WTC11 (cell line): ENCODE measurements around the gene PDE6B.

Experiments used
- ESRRA ChIP-seq: sonication (generic); formaldehyde crosslinking; IDR thresholded peaks from 2 replicates; pipeline ENCODE4 v1.8.1; 2022; ENCODE audit warnings: mild to moderate bottlenecking, missing genetic modification reagents, borderline replicate concordance
- FOXJ3 ChIP-seq: sonication (generic); formaldehyde crosslinking; IDR thresholded peaks from 2 replicates; pipeline ENCODE4 v1.9.0; 2021; ENCODE audit warnings: missing genetic modification reagents, mild to moderate bottlenecking, borderline replicate concordance
- RORB ChIP-seq: fragments of 250-450 bp; sonication (Bioruptor Pico); IDR thresholded peaks from 2 replicates; pipeline ENCODE4 v1.9.0; 2021; ENCODE audit warnings: mild to moderate bottlenecking
- TEAD4 ChIP-seq: sonication (generic); formaldehyde crosslinking; IDR thresholded peaks from 2 replicates; pipeline ENCODE4 v1.8.0; 2022; ENCODE audit warnings: mild to moderate bottlenecking, missing genetic modification reagents
- ZNF263 ChIP-seq: sonication (generic); formaldehyde crosslinking; IDR thresholded peaks from 2 replicates; pipeline ENCODE4 v1.8.1; 2022; ENCODE audit warnings: low read depth, mild to moderate bottlenecking, moderate library complexity, missing genetic modification reagents
- TF ChIP-seq, protein P1 (sequence below): fragments of 200-600 bp; IDR thresholded peaks from 2 replicates; pipeline ENCODE4 v1.8.0; 2022; ENCODE audit warnings: antibody characterized with exemption

DNA sequence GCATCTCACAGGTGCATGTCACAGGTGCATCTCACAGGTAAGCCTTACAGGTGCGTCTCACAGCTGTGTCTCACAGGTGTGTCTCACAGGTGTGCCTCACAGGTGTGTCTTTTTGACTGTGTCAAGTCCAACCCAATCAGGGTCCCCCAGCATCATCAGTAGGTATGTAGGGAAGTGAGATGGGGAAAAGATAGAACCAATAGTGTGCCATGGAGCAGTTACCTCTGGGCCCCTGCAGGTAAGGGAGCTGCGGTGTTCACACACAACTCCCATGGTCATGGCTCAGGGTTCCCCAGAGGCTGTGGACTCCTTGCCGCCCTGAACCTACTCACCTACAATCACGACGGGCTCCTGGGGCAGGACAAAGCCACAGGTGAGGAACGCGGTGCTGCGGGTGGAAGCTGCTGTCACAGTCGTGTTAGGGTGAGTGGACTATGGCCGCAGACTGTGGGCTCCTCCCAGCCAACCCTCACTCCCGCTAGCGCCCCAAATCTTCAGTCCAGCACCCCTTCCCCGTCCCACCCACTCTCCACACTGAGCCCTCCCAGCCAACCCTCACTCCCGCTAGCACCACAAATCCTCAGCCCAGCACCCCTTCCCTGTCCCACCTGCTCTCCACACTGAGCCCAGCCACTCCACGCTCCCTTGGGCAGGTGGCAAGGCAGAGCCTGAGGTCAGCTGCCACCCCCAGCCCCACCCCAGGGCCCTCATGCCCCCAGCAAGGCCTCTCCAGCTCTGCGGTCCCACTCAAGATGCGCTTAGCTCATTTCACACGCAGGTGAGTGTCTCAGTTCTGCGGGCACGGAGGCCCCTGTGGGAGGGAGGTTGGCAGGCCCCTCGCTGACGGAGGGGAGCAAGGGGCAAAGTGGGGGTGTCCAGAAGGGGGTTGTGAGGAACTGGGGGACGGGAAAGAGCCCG is 2.1 kb upstream of the PDE6B start:
- TF ChIP-seq ZNF263 (CRISPR knock-in tag): no peak
- TF ChIP-seq, protein P1, sequence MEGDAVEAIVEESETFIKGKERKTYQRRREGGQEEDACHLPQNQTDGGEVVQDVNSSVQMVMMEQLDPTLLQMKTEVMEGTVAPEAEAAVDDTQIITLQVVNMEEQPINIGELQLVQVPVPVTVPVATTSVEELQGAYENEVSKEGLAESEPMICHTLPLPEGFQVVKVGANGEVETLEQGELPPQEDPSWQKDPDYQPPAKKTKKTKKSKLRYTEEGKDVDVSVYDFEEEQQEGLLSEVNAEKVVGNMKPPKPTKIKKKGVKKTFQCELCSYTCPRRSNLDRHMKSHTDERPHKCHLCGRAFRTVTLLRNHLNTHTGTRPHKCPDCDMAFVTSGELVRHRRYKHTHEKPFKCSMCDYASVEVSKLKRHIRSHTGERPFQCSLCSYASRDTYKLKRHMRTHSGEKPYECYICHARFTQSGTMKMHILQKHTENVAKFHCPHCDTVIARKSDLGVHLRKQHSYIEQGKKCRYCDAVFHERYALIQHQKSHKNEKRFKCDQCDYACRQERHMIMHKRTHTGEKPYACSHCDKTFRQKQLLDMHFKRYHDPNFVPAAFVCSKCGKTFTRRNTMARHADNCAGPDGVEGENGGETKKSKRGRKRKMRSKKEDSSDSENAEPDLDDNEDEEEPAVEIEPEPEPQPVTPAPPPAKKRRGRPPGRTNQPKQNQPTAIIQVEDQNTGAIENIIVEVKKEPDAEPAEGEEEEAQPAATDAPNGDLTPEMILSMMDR: no peak
- TF ChIP-seq FOXJ3 (CRISPR knock-in tag): no peak
- no peak for TF ChIP-seq TEAD4
- TF ChIP-seq ESRRA: no peak
- no peak for TF ChIP-seq RORB (CRISPR knock-in tag)
